HEK293 (cell line): ENCODE data around the gene TRAPPC1.
A peak's percentile ranks its signal among the peaks of the same experiment; 100 is the strongest.

Experiments
- CTCF ChIA-PET: fragments of 350-600 bp; formaldehyde crosslinking; extraction: SDS; loops from one replicate; lab custom pipeline; 2021; ENCODE audit warnings: antibody characterized with exemption; lab: Yijun Ruan, JAX
- POLR2A ChIA-PET: fragments of 300-600 bp; formaldehyde crosslinking; extraction: SDS; loops from one replicate; lab custom pipeline; 2020; ENCODE audit warnings: antibody characterized with exemption, inconsistent platforms; lab: Yijun Ruan, JAX
- H3K27ac ChIP-seq: fragments of 200-500 bp; sonication (Bioruptor generic); 2 replicates; pipeline ENCODE4 v1.5.1; 2014; ENCODE audit warnings: low read depth, low read length, control low read depth, inconsistent platforms; ENCODE audit errors: extremely low read depth
- H3K36me3 ChIP-seq, 2 experiments: fragments of 200-500 bp in 1 of 2; sonication (Bioruptor generic) in 1 of 2; 1 replicate in 1 of 2; 2 replicates in 1 of 2; pipeline ENCODE4 v1.5.1; 2014 to 2017; ENCODE audit warnings: inconsistent platforms in 2 of 2, low read length in 2 of 2; ENCODE audit not compliant: control insufficient read depth in 2 of 2, insufficient read depth in 1 of 2
- H3K4me1 ChIP-seq: fragments of 200-500 bp; sonication (Bioruptor generic); 2 replicates; pipeline ENCODE4 v1.5.1; 2014; ENCODE audit warnings: mild to moderate bottlenecking, low read length, inconsistent platforms; ENCODE audit not compliant: control insufficient read depth, insufficient read depth
- H3K4me3 ChIP-seq: 2 replicates; pipeline ENCODE4 v1.5.1; 2011; ENCODE audit warnings: low read depth, mild to moderate bottlenecking, control low read depth, low read length, moderate library complexity
- H3K9me3 ChIP-seq: fragments of 200-500 bp; sonication (Bioruptor generic); 2 replicates; pipeline ENCODE4 v1.5.1; 2014; ENCODE audit warnings: low read depth, low read length, inconsistent platforms; ENCODE audit not compliant: control insufficient read depth, insufficient read depth
- FEZF1 ChIP-seq: fragments of 450-650 bp; formaldehyde crosslinking; IDR thresholded peaks from 2 replicates; pipeline ENCODE4 v1.5.1; 2016; ENCODE audit warnings: missing biosample characterization, missing genetic modification characterization
- KLF17 ChIP-seq: fragments of 450-650 bp; formaldehyde crosslinking; IDR thresholded peaks from 2 replicates; pipeline ENCODE4 v1.5.1; 2016; ENCODE audit warnings: missing biosample characterization, missing genetic modification characterization
- OVOL3 ChIP-seq: fragments of 450-650 bp; formaldehyde crosslinking; IDR thresholded peaks from 2 replicates; pipeline ENCODE4 v1.5.1; 2016; ENCODE audit warnings: missing biosample characterization, missing genetic modification characterization
- PRDM6 ChIP-seq: fragments of 450-650 bp; formaldehyde crosslinking; IDR thresholded peaks from 2 replicates; pipeline ENCODE4 v1.5.1; 2017; ENCODE audit warnings: missing biosample characterization, missing genetic modification characterization
- SP7 ChIP-seq: fragments of 450-650 bp; formaldehyde crosslinking; IDR thresholded peaks from 2 replicates; pipeline ENCODE4 v1.5.1; 2016; ENCODE audit warnings: missing biosample characterization, missing genetic modification characterization
- ZBTB10 ChIP-seq: fragments of 450-650 bp; formaldehyde crosslinking; IDR thresholded peaks from 2 replicates; pipeline ENCODE4 v1.5.1; 2016; ENCODE audit warnings: missing biosample characterization, missing genetic modification characterization
- ZBTB48 ChIP-seq: fragments of 450-650 bp; formaldehyde crosslinking; IDR thresholded peaks from 2 replicates; pipeline ENCODE4 v1.5.1; 2016; ENCODE audit warnings: missing biosample characterization, missing genetic modification characterization
- ZBTB7A ChIP-seq: fragments of 450-650 bp; formaldehyde crosslinking; IDR thresholded peaks from 2 replicates; pipeline ENCODE4 v1.5.1; 2016; ENCODE audit warnings: low read depth, missing biosample characterization, missing genetic modification characterization
- ZNF211 ChIP-seq: fragments of 450-650 bp; formaldehyde crosslinking; IDR thresholded peaks from 2 replicates; pipeline ENCODE4 v1.5.1; 2016; ENCODE audit warnings: low read depth, missing biosample characterization, missing genetic modification characterization
- ZNF302 ChIP-seq: fragments of 450-650 bp; formaldehyde crosslinking; IDR thresholded peaks from 2 replicates; pipeline ENCODE4 v1.5.1; 2016; ENCODE audit warnings: missing biosample characterization, missing genetic modification characterization, low read depth
- ZNF341 ChIP-seq: fragments of 450-650 bp; formaldehyde crosslinking; IDR thresholded peaks from 2 replicates; pipeline ENCODE4; 2016; ENCODE audit warnings: low read depth, missing biosample characterization, missing genetic modification characterization
- ZNF362 ChIP-seq: fragments of 450-650 bp; formaldehyde crosslinking; IDR thresholded peaks from 2 replicates; pipeline ENCODE4 v1.5.1; 2016; ENCODE audit warnings: missing biosample characterization, missing genetic modification characterization
- ZNF423 ChIP-seq: fragments of 450-650 bp; formaldehyde crosslinking; IDR thresholded peaks from 2 replicates; pipeline ENCODE4 v1.5.1; 2016; ENCODE audit warnings: missing biosample characterization, missing genetic modification characterization
- ZNF623 ChIP-seq: fragments of 450-650 bp; formaldehyde crosslinking; IDR thresholded peaks from 2 replicates; pipeline ENCODE4 v1.5.1; 2016; ENCODE audit warnings: missing biosample characterization, missing genetic modification characterization
- ZNF843 ChIP-seq: fragments of 450-650 bp; formaldehyde crosslinking; IDR thresholded peaks from 2 replicates; pipeline ENCODE4 v1.5.1; 2016; ENCODE audit warnings: missing biosample characterization, missing genetic modification characterization
- ZSCAN18 ChIP-seq: fragments of 450-650 bp; formaldehyde crosslinking; IDR thresholded peaks from 2 replicates; pipeline ENCODE4 v1.5.1; 2016; ENCODE audit warnings: missing biosample characterization, missing genetic modification characterization

Gene TRAPPC1

GRCh38 chr17:7931709-7932482 lies at the start of gene TRAPPC1, which contains the start of gene CNTROB (continued):
- no peak for TF ChIP-seq ZNF362 (tag by site-specific recombination)
- TF ChIP-seq ZSCAN18 (tag by site-specific recombination): peak; percentile 87
- peak; percentile 65; the same call in 1 of the 2 replicates for TF ChIP-seq ZNF843 (tag by site-specific recombination)
- TF ChIP-seq OVOL3: peak; percentile 74; the same call in 1 of the 2 replicates
- TF ChIP-seq ZBTB7A (tag by site-specific recombination): peak; percentile 88
- TF ChIP-seq ZNF623: no peak
- TF ChIP-seq ZBTB10 (tag by site-specific recombination): peak; percentile 98
- TF ChIP-seq KLF17 (tag by site-specific recombination): peak; percentile 97
- TF ChIP-seq FEZF1 (tag by site-specific recombination): no peak
- TF ChIP-seq ZNF302 (tag by site-specific recombination): 0 out of 2 replicates have a peak, but pooled peaks have one; percentile 13

GRCh38 chr17:7977805-7978204 lies 46.1 kb upstream of the TRAPPC1 start:
- H3K27ac ChIP-seq: no peak overlapping the region
- POLR2A ChIA-PET: no interaction called here
- CTCF ChIA-PET: interaction anchor here (0.7 to 4.3 kb wide), 5 partner anchors 7 to 234 kb away, joined by 3 to 27 read pairs (median 4); no protein-coding TSS in a partner anchor
- no peaks in the 10 kb centered on the region for H3K36me3 ChIP-seq
- H3K4me3 ChIP-seq: no peak overlapping the region
- no peak for TF ChIP-seq ZBTB10 (tag by site-specific recombination)
- no peak for TF ChIP-seq ZSCAN18 (tag by site-specific recombination)
- TF ChIP-seq ZNF341 (tag by site-specific recombination): no peak
- TF ChIP-seq SP7 (tag by site-specific recombination): peak; percentile 76
- TF ChIP-seq ZNF211 (tag by site-specific recombination): no peak
- no peak for TF ChIP-seq PRDM6 (tag by site-specific recombination)
- no peak for TF ChIP-seq ZNF423 (tag by site-specific recombination)
- TF ChIP-seq ZBTB48 (tag by site-specific recombination): no peak
- no peaks in the 10 kb centered on the region for H3K9me3 ChIP-seq
- no peaks in the 10 kb centered on the region for H3K4me1 ChIP-seq
